ENCODE measurements around the gene TMEM135. TPM values are rescaled to one million over a fixed set of nuclear protein-coding genes. Genes with fewer than 3 reads are reported as not detected.

TMEM135 gene
- polyA plus RNA-seq, 1 donor = 13.7 TPM

- DNase-seq (ENCODE audit: low read depth) = no peak
These were observed 315.3 kb downstream of the TMEM135 start for GRCh38 chr11:87352759-87353707.

- DNase-seq (ENCODE audit: low read depth) = no peak
These were observed 316.1 kb downstream of the TMEM135 start for GRCh38 chr11:87353771-87354345.

- DNase-seq (ENCODE audit: low read depth) = no peak
These were observed 317.9 kb downstream of the TMEM135 start for GRCh38 chr11:87355596-87355995.

GRCh38 chr11:87356428-87356827 lies 318.7 kb downstream of the TMEM135 start:
- no peak for DNase-seq (ENCODE audit: low read depth)

- no peak for DNase-seq (ENCODE audit: low read depth)
These were observed 320.7 kb downstream of the TMEM135 start for GRCh38 chr11:87358461-87358860.

- no peak for DNase-seq (ENCODE audit: low read depth)
These were observed 321.7 kb downstream of the TMEM135 start for GRCh38 chr11:87359401-87359800.

- no peak for DNase-seq (ENCODE audit: low read depth)
These were observed 324.2 kb downstream of the TMEM135 start for GRCh38 chr11:87361891-87362290.

- DNase-seq (ENCODE audit: low read depth) = no peak
These were observed 328.6 kb downstream of the TMEM135 start for GRCh38 chr11:87366346-87366745.

GRCh38 chr11:87366763-87367405 lies 329.1 kb downstream of the TMEM135 start:
- no peak for DNase-seq (ENCODE audit: low read depth)

- no peak for DNase-seq (ENCODE audit: low read depth)
These were observed 330.4 kb downstream of the TMEM135 start for GRCh38 chr11:87368151-87368550.

GRCh38 chr11:87368858-87369480 lies 331.2 kb downstream of the TMEM135 start:
- no peak for DNase-seq (ENCODE audit: low read depth)

- DNase-seq (ENCODE audit: low read depth) = no peak
These were observed 332.2 kb downstream of the TMEM135 start for GRCh38 chr11:87369888-87370287.

- no peak for DNase-seq (ENCODE audit: low read depth)
These were observed 334.3 kb downstream of the TMEM135 start for GRCh38 chr11:87372065-87372464.

Other genes with a start within 250 kb of the TMEM135 start
- gene PRSS23, start 237.4 kb upstream of the TMEM135 start, polyA plus RNA-seq (ENCODE audit: insufficient read length) = 19.5 TPM
- gene FZD4, start 82.5 kb upstream of the TMEM135 start, polyA plus RNA-seq (ENCODE audit: insufficient read length) = 26.2 TPM

Data from forelimb muscle (tissue), 1 donor.